Tongue (tissue), 2 donors: ENCODE data around the gene MBNL2. TPM values are rescaled to one million over a fixed set of nuclear protein-coding genes. Genes with fewer than 3 reads are reported as not detected.
"Not testable (repeated sequence)": the region's sequence is repeated elsewhere in the genome, so short reads cannot be mapped to it uniquely, and the experiment has no call there.

ENCODE experiments used
- DNase-seq: peaks from one replicate; pipeline ENCODE4 v3.0.0-alpha.2; 2015
- total RNA-seq: library from RNA; depleted of rRNA; stranded (reverse); fragments of >200 nt; gene quantifications from one replicate; pipeline ENCODE4 v1.2.3, GENCODE V29; 2014

MBNL2 gene, protein sequence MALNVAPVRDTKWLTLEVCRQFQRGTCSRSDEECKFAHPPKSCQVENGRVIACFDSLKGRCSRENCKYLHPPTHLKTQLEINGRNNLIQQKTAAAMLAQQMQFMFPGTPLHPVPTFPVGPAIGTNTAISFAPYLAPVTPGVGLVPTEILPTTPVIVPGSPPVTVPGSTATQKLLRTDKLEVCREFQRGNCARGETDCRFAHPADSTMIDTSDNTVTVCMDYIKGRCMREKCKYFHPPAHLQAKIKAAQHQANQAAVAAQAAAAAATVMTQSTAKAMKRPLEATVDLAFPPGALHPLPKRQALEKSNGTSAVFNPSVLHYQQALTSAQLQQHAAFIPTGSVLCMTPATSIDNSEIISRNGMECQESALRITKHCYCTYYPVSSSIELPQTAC
- 110 TPM for total RNA-seq

DNA sequence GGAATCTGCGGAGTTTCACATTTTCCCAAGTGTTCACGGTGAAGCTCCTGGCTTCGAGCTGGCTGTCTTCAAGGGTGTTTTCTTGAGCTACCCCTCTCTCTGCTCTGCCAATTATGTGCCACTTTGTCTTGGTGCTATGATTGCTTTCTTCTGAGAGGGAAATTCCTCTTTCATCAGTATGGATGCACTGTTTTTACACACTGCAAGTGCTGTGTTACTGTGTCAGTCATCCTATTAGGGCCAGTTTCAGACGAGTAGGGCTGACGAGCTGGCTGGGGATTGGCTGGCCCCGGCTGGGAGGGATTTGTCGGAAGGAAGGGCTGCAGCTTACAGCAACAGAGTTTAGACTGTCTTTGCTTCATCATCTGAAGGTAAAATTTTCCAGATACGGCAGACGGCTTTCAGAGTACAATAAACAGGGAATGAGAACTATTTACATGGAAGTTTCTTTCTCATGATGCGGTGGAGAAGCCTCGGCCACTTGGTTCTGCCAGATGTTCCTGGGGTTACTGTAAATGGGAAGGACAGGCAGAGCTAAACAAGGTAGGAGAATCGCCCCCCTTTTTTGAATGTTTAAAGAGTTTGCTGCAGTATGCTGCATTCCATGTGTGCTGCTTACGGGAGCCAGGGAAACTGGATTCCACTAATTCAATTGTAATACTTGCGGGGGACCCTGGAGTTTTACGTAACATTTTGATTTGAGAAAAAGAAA lies at the start of gene MBNL2:
Gene MBNL2, plus strand, starts transcription at position 345 of the 712 bp plus-strand sequence. CDS start 53,903 bp downstream, outside the sequence.
- DNase-seq, result peak; percentile 98

DNA sequence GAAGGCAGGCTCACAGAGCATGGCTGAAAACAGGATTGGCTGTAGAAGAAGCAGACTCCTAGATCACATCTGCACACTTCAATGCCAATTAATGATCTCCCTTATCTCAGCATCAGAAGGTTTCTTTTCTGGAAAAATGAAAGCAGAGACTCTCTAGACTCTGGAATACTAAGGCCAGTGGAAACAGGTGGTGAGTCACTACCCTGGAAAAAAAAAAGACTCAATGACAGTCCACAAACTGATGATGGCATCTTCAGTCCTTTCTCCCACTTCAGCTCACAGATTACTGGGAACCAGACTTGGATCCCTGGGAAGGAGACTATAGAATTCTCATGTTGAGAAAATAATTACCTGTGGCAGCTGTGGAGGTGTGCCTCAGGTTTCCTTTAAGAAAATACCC lies 47.5 kb upstream of the MBNL2 start:
- no peak for DNase-seq

DNA sequence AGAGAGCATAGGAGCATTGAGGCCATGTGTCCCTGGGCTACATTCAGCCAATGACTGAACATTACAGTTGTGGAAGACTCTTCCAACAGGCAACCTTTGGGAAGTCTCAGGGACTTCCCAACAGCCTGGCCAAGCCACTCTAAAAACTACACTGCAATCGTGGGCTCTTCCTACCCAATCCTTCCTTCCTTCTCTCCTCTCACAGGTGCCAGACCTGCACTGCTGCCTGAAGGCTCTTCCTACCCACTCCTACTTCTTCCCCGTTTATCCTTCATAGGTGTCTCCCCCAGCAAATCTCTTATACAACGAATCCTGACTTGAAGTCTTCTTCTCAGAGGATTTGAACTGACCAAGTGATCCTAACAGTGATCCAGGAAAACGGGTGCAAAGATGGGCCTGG lies 47.1 kb upstream of the MBNL2 start:
- no peak for DNase-seq

DNA sequence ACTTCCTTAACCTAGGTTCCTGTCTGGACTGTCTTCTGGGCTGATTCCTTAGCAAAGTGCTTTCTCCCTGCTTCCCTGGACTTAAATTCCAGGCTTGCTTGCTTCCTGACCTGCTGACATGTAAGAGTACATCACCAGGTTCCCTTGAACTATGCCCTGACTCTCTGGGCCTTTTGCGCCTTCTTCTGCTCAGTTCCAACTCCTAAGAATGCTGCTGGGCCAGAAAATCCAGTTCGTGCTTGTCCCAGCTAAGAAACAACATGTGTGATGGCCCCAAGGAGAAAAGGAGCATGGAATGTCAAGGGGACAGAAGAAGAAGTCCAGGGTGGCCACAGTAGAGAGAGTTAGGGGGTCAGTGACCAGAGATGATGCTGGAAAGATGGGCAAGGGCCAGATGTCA lies 42.6 kb upstream of the MBNL2 start:
- DNase-seq, result no peak

DNA sequence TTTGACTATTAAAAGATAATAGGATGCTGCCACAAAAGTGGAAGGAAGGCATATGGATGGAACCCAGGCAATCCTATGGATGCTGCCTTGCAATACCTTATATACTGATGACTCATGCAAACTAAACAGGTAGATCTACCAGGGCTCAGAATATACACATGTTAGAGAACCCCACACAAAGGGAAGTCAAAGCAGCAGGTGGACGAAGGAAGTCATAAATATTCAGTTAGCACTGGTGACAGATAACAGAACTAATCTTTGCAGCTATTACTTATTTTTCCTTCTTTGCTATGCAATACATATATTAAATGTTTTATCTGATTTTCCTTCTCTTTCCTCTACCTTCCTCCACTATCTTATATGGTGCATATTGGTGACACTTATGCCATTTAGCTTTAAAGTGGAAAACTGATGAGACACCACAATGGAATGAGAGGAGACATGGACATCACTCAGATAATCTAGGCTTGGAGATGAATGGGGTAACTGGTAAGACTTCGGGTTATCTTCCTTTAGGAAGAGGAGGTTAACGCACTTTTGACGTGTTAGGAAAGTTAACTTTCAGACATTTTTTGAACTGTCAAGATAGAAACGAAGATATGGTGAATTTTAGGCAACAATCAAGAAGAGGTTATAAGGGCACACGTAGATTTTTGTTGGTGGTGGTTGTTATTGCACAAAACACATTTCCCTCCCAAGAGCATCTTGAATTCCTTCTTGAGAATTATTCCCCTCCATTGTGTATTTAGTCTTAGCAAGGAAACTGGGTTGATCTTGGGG lies 39.8 kb upstream of the MBNL2 start:
- no peak for DNase-seq

DNA sequence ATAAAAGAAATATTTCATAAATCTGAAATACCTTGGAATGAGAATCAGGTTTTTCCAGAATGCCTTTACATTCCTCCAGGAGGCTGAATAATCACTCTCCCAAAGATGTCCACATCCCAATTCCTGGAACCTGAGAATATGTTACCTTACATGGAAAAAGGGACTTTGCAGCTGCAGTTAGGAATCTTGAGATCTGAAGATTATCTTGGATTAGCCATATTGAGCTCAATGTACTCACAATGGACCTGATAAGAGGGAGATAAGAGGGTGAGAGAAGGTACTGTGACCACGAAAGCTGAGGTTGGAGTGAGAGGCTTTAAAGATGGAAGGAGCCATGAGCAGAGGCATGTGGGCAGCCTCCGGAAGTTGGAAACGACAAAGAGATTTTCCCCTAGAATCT lies 36.8 kb upstream of the MBNL2 start:
- DNase-seq, result no peak

DNA sequence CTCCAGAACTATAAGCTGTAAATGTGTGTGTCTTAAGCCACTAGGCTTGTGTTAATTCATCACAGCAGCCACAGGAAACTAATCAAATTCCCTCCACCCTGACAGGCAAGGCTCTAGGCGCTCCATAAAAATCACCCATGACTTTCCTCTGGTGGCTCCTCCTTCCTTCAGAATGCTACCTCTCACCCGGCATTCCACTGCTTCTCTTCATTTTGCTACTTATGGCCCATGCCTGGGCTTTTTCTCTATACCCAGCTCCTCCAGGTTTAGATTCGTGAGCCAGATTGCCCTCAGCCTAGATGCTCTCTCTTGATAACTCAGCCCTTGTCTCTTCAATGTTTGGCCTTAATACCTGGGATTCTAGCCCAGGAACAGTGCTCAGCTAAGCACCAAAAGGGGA lies 36.4 kb upstream of the MBNL2 start:
- DNase-seq, result no peak

DNA sequence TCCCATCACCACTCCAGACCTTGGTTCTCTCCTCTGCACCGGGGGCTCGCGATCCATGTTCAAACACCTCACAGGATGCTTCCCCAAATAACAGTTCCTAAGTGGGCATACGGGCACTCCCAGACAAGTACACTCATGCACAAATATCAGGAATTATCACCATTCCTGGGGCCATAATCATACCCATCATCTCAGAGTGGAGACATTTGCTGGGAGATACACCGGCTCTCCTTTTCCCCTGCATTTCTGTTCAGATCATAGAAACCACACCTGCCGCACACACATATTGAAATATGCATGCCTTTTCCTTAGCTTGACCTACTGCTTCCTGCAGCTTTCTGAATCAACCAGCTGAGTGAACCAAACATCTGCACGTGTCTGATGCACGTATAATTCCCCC lies 33.9 kb upstream of the MBNL2 start:
- no peak for DNase-seq

DNA sequence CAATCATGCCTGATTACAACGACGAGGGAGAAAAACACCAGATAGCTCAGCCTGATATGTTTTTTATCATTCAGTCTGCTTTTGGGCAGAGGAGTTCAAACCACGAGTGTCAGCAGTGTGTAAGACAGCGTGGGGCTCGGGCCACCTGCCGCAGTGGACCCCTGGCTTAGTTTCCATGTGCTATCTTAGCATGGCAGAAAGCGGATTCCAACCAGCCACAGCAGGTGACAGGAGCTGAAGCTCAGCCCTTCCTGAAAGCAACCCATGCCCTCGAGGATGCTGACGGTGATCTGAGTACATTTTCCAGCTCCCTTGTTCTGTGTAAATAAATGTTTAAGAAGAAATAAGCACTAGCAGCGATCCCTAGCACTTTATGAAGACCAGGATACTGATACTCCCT lies 32.2 kb upstream of the MBNL2 start:
- no peak for DNase-seq

DNA sequence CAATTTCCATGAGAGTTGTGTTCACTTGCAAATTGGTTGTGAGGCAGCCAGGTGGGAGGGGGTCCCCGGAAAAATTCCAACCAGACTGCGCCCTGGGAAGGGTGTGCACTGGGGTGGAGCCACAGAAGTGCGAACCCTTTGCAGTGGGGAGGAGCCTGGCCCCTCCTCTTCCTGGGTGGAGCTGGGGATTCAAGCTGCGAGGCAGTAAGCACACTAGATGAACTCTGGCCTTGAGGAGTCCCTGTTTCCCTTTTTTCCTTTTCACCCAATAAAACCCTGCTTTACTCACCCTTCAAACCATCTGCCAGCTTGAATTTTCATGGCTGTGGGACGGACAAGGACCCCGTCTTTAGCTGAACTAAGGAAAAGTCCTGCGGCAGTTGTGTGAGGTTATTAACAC lies 31.0 kb upstream of the MBNL2 start:
- no peak for DNase-seq

DNA sequence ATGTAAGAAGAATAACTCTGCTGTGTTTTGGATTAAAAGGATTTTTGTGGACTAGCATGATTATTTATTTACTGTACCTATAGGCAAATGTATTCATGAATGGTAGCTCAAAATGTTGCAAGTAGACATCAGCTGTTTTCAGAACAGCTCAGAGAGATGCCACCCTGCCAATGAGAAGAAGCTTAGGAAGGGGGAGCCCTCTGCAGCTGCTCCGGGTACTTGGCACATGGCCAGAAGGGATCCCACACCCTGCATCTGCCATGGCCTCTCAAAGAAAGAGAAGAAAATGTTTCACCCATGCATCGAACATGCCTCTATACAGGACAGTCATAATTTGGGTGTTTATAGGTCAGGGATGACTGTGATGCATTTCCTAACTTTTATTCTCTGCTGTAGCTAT lies 30.5 kb upstream of the MBNL2 start:
- peak; percentile 92 for DNase-seq

DNA sequence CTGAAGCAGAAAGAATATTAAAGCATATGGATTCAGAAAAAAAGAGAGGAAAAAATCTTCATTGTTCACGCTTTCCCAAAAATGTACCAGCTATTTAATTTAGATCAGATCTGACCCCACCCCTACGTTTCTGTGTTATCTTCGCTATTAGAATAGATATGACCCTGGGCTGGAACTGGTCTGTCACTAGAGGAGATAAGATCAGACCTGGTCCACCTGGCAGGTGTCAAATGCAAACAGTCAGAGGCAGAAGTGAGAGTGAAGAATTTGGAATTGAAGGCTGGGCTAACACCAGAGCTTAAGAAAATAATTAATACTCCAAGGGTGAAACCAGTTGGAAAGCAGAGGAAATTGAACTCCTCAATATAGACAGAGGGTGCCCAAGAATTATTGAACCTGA lies 30.0 kb upstream of the MBNL2 start:
- DNase-seq, result no peak

DNA sequence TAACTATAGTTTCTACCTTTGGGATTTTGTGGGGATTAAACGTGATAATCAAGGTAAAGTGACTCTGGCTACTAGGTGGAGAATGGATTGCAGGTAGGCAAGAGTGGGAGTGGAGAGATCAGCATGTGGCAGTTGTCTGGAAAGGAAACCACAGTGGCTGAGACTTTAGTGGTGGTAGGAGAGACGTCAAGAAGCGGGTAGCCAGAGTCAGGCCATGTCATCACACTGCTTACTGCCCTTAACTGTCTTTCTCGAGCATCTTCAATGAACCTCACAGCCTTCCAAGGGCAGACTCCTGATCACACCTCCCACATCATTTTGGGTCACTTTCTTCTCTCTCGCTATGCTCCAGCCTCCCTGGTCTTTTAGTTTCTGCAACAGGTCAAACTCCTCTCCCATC lies 28.6 kb upstream of the MBNL2 start:
- DNase-seq, result no peak

DNA sequence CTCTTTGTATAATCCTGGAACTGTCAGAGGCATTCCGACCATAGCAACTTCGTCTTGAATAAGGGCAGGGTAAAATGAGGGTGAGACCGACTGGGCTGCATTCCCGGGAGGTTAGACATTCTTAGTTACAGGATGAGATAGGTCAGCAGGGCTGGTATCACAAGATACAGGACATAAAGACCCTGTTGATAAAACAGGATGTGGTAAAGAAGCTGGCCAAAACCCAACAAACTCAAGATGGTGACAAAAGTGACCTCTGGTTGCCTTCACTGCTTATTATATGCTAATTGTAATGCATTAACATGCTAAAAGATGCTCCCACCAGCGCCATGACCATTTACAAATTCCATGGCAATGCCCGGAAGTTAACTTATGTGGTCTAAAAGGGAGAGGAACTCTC lies 27.7 kb upstream of the MBNL2 start:
- peak; percentile 26 for DNase-seq

DNA sequence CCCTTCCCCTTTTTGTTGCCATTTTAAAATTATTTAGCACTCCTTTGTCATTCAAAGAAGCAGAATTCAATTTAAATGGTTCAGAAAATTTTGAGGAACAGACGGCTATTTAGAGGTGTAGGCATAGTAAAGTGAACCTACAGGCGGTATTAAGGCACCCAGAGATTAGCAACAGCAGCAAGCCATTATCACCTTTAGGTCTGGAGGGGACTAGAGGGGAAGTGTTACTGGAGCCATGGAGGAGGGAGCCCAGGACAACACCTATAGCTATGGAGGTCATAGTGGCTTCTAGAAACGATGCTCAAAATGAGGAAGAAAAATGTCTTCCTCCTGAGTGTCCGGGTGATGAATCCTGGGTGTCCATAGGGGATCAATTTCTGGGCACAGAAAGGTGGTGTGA lies 25.8 kb upstream of the MBNL2 start:
- no peak for DNase-seq

DNA sequence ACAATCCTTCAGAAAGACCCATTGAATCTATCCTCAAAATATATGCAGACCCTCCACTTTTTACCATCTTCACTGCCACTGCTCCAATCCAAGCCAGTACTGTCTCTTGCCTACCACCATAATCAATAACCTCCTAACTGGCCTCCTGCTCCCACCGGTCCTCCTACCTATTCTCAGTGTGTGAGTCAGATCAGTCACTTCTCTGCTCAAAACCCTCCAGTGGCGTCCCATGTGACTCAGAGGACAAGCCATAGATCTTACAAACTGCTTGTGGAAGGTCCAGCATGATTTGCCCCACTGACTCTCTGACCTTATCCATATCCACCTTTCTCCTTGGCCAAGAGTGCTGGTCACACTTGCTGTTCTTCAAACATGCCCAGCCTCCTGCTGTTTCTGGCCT lies 23.4 kb upstream of the MBNL2 start:
- DNase-seq, result no peak

DNA sequence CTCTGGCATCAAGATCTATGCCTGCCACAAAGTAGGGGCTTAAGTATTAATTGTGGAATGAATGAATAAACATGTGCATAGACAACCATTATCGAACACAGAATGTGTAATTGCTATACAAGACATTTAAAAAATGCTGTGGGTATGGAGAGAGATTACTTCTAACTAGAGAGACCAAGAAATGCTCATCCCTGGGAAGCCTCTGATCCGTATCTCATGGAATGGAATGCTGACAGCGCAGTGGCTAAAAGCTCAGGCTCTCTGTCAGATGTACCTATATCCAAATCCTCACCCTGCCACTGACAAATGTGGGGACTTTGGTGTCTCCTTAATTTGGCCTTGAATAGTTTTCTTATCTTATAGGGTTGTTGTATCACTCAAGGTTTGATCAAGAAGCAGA lies 22.7 kb upstream of the MBNL2 start:
- DNase-seq, result no peak

DNA sequence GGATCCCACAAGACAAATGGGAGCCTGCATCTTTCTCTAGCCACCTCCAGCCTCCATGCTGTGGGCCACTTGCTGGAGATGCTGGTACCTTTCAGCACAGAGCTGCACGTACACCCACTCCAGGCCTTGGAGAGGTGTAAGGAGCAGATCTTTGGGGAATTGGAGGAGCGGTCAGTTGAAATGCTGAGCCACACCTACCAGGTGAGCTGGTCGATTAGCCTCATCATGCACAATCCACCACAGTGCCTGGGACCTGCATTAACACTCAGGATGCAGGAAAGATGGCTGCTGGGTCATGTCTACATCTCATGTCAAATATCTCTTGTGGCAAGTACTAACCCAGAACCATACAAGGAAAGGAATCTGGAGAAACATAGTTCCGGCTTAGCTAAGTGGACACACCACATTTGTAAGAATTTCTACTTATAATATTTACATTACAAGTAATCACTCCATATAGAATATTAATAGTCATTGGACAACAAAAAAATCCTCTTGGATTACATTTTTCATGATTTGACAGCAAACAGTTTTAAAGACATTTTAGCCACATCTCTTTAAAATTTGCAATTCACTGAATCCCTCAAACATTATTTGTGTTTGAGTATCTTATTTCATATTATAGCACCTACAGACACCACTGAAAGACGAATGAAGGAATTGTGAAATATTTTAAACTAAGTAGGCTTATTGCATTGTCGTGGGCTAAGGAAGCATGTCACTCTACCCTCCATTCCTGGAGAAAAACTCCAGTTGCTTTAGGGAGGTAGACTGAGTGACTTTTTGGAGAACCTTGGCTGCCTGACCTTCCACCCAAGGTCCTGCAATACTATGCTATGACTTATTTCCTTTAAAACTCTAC lies 21.8 kb upstream of the MBNL2 start:
- no peak for DNase-seq

DNA sequence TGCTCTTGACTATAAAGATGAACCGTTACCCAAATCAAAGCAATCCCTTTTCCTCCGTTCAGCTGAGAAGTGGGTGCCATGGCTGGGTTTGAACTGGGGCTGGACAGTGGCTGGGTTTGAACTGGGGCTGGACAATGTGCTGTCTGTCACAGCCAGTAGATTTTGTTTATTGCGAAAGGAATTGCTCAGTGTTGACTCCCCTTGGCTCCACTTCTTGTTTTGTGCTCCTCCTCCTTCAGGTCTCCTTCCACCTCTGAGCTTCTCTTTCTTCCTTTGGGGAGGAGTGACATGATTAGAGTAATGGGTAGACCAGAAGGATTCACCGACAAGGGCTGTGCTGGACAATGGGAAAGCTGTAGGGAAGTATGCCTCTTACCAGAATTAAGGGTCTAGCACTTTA lies 19.4 kb upstream of the MBNL2 start:
- no peak for DNase-seq

DNA sequence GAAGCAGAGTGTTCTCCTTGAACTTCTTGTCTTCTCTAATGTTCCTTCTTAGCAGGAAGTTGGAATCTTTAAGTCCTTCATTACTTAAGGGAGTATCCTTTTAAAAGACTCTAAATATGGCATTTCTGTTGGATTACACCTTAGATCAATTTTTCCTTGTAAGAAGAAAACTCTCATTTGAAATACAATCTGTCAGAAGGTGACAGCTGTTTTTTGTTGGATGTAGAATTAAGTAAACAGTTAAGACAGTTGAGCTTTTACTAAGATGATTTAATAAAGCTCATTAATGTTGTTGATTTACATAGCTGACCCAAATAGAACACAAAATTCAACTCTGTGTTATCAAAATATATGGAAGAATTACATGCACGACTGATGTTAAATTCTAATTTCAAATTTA lies 16.7 kb upstream of the MBNL2 start:
- no peak for DNase-seq

DNA sequence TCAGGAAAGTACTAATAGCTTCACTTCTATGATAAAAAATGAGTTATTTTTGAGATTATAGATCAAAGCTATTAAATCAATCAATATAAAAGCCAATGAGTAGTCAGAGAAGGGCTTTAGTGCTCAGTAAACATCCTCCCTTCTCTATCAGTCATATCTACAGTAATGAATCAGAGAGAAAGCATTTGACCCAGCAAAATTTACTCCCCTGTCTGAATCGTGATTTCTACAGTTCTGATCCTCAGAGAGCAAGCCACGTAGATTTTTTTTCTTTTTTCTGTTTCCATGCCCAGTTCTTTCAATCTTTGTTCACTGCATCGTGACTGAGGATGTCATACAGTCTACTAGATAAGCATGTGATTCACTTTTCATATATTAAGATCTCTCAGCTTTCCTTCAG lies 16.2 kb upstream of the MBNL2 start:
- no peak for DNase-seq

DNA sequence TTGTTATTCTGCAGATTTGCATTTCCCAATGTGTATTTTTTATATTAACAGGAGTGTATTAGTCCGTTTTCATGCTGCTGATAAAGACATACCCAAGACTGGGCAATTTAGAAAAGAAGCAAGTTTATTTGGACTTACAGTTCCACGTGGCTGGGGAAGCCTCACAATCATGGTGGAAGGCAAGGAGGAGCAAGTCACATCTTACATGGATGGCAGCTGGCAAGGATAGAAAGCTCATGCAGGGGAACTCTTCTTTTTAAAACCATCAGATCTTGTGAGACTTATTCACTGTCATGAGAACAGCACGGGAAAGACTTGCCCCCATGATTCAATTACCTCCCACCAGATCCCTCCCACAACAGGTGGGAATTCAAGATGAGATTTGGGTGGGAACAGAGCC lies 14.9 kb upstream of the MBNL2 start:
- not testable (repeated sequence) for DNase-seq
